Activated CD4-positive, alpha-beta T cell treated with anti-CD3 and anti-CD28 coated beads for 24 hours (primary cell): ENCODE results near the gene ROGDI.
"Not testable (repeated sequence)": the region's sequence is repeated elsewhere in the genome, so short reads cannot be mapped to it uniquely, and the experiment has no call there.

Experiments used
- DNase-seq, 2 donors: peaks; one replicate each; pipeline ENCODE4 v3.0.0-alpha.2; 2020; ENCODE audit warnings: low read depth in 2 of 2

Gene ROGDI

DNA sequence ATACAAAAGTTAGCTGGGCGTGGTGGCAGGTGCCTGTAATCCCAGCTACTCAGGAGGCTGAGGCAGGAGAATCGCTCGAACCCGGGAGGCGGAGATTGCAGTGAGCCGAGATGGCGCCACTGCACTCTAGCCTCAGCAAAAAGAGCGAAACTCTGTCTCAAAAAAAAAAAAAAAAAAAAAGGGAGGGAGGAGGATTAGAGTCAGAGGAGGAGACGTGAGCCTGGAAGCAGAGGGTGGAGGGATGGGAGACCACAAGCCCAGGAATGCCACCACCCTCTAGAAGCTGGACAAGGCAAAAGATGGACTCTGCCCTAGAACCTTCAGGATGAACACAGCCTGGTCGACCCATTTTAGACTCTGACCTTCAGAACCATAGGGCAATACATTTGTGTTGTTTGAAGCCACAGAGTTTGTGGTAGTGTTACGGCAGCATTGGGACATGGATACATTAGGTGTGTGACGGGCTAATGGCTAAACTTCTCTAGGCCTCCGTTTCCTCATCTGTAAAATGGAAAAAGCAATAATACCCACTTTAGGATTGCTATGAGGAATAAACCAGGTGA is 9.4 kb downstream of the ROGDI start:
- DNase-seq: no peak

DNA sequence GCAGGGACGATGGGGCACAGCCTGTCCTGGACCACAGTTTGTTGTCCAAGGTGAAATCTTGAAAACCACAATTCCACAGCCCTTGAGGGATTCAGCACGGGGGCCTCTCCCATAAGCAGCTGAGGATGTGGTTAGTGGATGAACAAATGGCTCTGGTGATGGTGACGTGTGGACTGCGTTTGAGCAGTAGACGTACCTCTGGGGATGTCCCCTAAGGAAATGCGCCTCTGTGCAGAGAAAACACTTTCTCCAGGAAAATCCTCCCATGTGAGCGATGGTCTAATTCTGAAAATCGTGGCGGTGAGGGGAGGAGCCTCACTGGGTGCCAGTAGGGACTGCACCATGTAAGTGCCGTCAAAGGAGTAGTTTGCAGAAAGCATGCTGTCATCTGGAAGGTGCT is 11.6 kb downstream of the ROGDI start:
- no peak for DNase-seq

GRCh38 chr16:4790261-4790660 is 12.2 kb downstream of the ROGDI start:
- no peak for DNase-seq

DNA sequence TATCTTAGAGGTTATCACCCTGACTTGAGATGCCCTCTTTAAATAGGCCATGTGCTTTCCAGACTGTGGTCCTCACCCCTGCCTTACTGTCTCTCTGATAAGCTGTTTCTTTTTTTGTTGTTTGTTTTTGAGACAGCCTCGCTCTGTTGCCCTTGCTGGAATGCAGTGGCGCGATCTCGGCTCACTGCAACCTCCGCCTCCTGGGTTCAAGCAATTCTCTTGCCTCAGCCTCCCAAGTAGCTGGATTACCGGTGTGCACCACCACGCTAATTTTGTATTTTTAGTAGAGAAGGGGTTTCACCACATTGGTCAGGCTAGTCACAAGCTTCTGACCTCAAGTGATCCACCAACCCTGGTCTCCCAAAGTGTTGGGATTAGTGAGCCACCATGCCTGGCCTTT is 13.5 kb downstream of the ROGDI start:
- DNase-seq: no peak

DNA sequence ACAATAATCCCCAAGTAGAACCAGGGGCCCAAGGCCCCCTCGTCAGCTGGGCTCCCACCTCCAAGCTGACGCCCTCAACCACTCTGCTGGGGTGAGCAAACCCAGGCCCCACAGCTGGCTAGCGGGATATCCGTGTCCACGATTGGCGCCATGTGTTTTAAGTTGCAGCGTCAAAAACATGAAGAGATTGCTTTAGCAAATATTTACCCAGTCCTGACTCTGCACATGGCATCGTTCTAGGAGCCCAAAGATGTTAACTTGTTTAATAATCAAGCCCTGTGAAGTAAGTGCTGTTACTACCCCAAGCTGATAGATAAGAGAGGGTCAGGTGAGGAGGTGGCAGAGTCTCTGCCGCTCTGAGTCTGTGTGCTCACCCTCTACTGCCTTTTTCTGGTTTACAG is 13.9 kb downstream of the ROGDI start:
- no peak for DNase-seq

- no peak for DNase-seq
Observed at GRCh38 chr16:4787627-4788482, 14.6 kb downstream of the ROGDI start, which contains the start of gene SEPTIN12. Gene SEPTIN12 (minus strand): TSS chr16:4788345. CDS start chr16:4787645, 700 bp downstream.

- DNase-seq: no peak
Observed at GRCh38 chr16:4787068-4787467, 15.4 kb downstream of the ROGDI start.

GRCh38 chr16:4785758-4786433 is 16.5 kb downstream of the ROGDI start:
- DNase-seq: no peak

DNA sequence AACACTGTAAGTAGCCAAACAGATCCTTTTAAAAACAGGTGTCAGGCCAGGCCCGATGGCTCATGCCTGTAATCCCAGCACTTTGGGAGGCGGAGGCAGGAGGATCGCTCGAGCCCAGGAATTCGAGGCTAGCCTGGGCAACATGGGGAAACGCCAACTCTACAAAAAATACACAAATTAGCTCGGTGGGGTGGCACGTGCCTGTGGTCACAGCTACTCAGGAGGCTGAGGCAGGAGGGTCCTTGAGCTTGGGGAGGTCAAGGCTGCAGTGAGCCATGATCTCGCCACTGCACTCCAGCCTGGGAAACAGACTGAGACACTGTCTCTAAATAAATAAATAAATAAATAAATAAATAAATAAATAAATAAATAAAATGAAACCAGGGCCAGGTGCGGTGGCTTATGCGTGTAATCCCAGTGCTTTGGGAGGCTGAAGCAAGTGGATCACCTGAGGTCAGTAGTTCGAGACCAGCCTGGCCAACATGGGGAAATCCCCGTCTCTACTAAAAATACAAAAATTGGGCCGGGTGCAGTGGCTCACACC is 17.9 kb downstream of the ROGDI start:
- not testable (repeated sequence) for DNase-seq

DNA sequence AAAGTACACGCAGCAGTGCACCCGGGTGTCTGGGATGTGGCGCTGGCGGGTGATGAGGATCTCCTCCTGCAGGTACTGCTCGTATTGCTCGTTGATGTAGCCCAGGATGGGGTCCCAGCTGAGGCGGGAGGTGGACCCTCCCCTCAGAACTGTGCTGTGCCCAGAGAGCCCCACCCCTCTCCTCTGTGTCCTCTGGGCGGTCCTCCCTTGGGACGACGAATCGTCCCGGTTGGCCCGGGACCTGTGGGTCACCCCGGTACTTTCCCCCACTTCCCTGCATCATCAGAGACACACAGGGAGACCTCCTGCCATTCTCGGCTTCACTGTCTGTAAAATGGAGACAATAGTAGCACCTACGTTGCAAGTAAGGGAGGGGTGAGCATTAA is 18.5 kb downstream of the ROGDI start:
- no peak for DNase-seq

- DNase-seq: no peak
Observed at GRCh38 chr16:4783251-4783950, 19.0 kb downstream of the ROGDI start.

DNA sequence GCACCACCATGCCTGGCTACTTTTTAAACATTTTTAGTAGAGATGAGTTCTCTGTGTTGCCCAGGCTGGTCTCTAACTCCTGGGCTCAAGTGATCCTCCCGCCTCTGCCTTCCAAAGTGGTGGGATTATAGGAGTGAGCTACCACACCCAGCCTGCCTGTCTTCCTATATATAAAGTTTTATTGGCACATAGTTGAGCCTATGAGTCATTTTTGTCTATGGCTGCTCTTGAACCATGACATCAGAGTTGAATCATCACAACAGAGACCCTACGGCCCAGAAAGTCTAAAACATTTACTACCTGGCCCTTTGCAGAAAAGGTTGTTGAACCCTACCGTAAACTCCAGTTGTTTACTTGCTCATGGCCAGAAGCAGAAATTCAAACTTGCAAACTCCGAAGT is 22.2 kb downstream of the ROGDI start:
- DNase-seq: no peak

GRCh38 chr16:4778050-4778392 is 24.4 kb downstream of the ROGDI start:
- no peak for DNase-seq

GRCh38 chr16:4777339-4778049 is 24.9 kb downstream of the ROGDI start:
- DNase-seq: no peak

DNA sequence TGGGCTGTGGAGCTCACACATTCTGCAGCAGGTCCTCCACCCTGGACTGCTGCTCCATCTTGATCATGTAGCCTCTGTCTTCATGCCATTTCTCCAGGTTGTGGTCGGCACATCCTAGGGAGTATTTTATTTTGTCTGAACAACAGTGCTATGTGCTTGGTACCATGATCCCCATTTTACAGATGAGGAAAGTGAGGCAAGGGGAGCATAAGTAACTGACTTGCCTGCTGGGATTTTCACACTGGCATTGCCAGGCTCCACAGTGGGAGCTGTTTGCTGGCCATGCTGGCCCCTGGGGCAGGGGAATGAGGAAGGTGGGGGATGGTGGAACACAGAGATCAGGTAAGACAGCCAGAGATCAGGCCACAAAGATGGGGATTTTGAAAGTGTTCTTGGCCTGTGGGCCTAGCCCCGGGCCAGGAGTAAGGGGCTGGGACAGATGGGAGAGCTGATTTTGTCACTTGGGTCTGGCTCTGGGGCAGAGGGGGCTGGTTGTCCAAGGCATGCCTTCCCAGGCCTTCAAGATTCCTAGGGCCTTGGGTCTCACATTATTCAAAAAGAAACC is 26.2 kb downstream of the ROGDI start:
- no peak for DNase-seq

DNA sequence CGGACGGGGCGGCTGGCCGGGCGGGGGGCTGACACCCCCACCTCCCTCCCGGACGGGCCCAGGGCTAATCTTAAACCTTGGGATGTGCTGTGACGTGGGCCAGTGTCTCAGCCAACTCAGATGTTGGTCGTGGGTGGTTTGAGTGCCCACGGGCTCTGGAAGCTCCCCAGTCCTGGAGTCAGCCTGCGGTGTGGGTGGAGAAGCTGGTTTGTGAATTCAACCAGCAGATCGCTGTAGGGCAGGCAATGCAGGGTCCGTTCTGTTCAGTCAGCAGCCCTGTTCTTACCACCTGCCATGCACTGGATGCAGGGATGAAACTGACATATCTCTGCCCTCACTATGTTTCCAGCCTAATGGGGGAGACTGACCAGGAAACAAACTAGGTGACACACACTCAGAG is 27.4 kb downstream of the ROGDI start:
- DNase-seq: no peak

- no peak for DNase-seq
Observed at GRCh38 chr16:4772351-4772750, 30.1 kb downstream of the ROGDI start.

DNA sequence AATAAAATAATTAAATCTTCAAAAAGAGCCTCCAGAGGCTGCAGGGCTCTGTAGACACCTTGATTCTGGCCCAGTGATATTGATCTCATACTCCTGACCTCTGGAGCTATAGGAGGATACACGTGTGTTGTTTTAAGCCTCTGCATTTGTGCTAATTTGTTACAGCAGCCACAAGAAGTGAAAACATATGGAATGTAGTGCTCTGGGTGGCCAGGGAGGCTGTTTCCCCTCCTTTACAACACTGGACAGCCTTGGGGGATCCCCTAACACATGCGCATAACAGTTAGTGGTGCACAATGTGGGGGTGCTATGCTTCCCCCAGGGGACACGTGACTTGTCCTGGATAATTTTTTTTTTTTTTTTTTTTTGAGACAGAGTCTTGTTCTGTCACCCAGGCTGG is 30.8 kb downstream of the ROGDI start:
- DNase-seq: no peak

DNA sequence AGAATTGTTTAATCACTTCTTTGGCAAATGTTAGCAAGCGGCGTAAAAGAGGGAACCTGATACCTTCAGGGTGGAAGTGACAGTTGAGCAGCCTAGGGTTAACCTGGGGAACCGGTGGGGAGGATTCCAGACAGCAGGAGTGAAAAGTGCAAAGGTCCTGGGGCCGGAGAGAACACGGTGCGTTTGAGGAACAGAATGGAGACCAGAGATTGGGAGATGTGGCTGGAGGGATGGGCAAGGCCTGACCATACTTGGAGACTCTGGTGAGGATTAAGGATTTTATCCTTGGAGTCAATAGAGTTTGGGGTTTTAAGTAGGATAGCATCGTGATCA is 33.2 kb downstream of the ROGDI start:
- DNase-seq: no peak

DNA sequence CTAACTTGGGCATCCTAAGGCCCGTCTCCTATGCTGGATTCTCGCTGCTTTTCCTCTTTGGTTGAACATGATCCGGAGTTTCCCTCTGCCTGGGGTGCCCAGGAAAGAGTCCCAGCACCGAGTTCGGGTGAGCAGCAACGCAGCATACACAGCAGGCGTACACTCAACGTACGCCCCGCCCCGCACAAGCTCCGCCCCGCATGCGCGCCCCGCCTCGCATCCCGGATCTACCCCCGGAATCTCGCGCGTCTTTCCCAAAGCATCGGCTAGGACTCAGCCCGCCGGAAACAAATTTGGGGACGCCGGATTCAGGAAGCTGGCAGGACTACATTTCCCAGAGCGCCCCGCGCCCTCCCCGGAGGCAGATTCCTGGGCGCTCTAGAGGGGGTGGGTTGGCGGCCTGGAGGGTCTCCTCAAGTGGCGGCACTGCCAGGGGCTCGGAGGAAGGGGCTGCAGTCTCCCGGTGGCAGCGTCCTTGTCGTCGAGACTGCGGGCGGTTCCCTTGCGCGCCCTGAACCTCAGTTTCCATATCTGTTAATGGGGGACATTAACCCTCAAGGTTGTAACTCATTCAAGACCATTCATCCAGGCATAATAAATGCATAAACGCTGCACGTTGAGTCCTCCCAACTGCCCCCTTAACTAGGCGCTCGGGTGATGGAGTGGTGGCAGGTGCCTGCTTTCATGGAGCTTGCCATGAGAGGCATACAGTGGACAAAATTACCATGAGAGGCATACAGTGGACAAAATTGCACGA is 33.7 kb downstream of the ROGDI start:
- peak; percentile 86 to 91 for DNase-seq
